Measurements from ENCODE around the gene RCAN2. TPM values are rescaled to one million over a fixed set of nuclear protein-coding genes. Genes with fewer than 3 reads are reported as not detected.

The RCAN2 gene
- total RNA-seq, 1 experiment from 2014 or later, result not detected

GRCh38 chr6:46211917-46212316, 279.3 kb downstream of the RCAN2 start:
- Mint-ChIP-seq H3K27ac (ENCODE audit: unreplicated experiment) (no peak overlapping the region), H3K27me3 (ENCODE audit: insufficient read depth, unreplicated experiment) (peaks cover 3% of the 10 kb centered on the region), H3K36me3 (ENCODE audit: insufficient read depth, unreplicated experiment) (no peaks in the 10 kb centered on the region), H3K9me3 (ENCODE audit: unreplicated experiment) (no peaks in the 10 kb centered on the region), H3K4me1 (ENCODE audit: low read depth, unreplicated experiment) (peaks cover 5% of the 10 kb centered on the region), H3K4me3 (ENCODE audit: unreplicated experiment) (no peak overlapping the region)
- no peak for DNase-seq
- no peaks in the 10 kb centered on the region for H3K4me1 ChIP-seq
- H3K9me3 ChIP-seq, result no peaks in the 10 kb centered on the region
- no peak overlapping the region for H3K4me3 ChIP-seq (ENCODE audit: low read depth, low read length)
- H3K36me3 ChIP-seq (ENCODE audit: control insufficient read depth, insufficient read depth, low read length), result no peaks in the 10 kb centered on the region
- CTCF ChIA-PET, result no interaction called here
- TF ChIP-seq CTCF (IDR thresholded peaks at IDR 0.05; ENCODE audit: insufficient read depth in 1 of 2, low read depth in 1 of 2, low read length in 1 of 2, severe bottlenecking in 1 of 2, unreplicated experiment in 1 of 2), result no peak
- H3K27me3 ChIP-seq (replicated peaks; ENCODE audit: control insufficient read depth, insufficient read depth, low read length), result no peaks in the 10 kb centered on the region
- POLR2A ChIA-PET, result no interaction called here
- no TSS peak for BruUV-seq (replicated peaks)
- intact Hi-C loops (cut with micrococcal nuclease; ENCODE audit: unreplicated experiment), result no loop called here

- no peaks in the 10 kb centered on the region for H3K9me3 Mint-ChIP-seq (ENCODE audit: unreplicated experiment)
- no peaks in the 10 kb centered on the region for H3K36me3 Mint-ChIP-seq (ENCODE audit: insufficient read depth, unreplicated experiment)
- H3K27me3 ChIP-seq (replicated peaks; ENCODE audit: control insufficient read depth, insufficient read depth, low read length), result no peaks in the 10 kb centered on the region
- no peak overlapping the region for H3K4me3 Mint-ChIP-seq (ENCODE audit: unreplicated experiment)
- no TSS peak for BruUV-seq (replicated peaks)
- no peak for DNase-seq
- intact Hi-C loops (cut with micrococcal nuclease; ENCODE audit: unreplicated experiment), result no loop called here
- no peaks in the 10 kb centered on the region for H3K4me1 ChIP-seq
- H3K27ac Mint-ChIP-seq (ENCODE audit: unreplicated experiment), result no peak overlapping the region
- no peaks in the 10 kb centered on the region for H3K9me3 ChIP-seq
- CTCF ChIA-PET, result no interaction called here
- POLR2A ChIA-PET, result no interaction called here
- H3K4me1 Mint-ChIP-seq (ENCODE audit: low read depth, unreplicated experiment), result peaks cover 5% of the 10 kb centered on the region
- H3K36me3 ChIP-seq (ENCODE audit: control insufficient read depth, insufficient read depth, low read length), result no peaks in the 10 kb centered on the region
- H3K4me3 ChIP-seq (ENCODE audit: low read depth, low read length), result no peak overlapping the region
- peaks cover 3% of the 10 kb centered on the region for H3K27me3 Mint-ChIP-seq (ENCODE audit: insufficient read depth, unreplicated experiment)
- TF ChIP-seq CTCF (IDR thresholded peaks at IDR 0.05; ENCODE audit: insufficient read depth in 1 of 2, low read depth in 1 of 2, low read length in 1 of 2, severe bottlenecking in 1 of 2, unreplicated experiment in 1 of 2), result no peak
Observed at GRCh38 chr6:46210294-46210693, 281.0 kb downstream of the RCAN2 start.

GRCh38 chr6:46208303-46208702, 282.9 kb downstream of the RCAN2 start:
- Mint-ChIP-seq H3K27ac (ENCODE audit: unreplicated experiment) (no peak overlapping the region), H3K36me3 (ENCODE audit: insufficient read depth, unreplicated experiment) (no peaks in the 10 kb centered on the region), H3K4me3 (ENCODE audit: unreplicated experiment) (no peak overlapping the region), H3K4me1 (ENCODE audit: low read depth, unreplicated experiment) (peaks cover 5% of the 10 kb centered on the region), H3K9me3 (ENCODE audit: unreplicated experiment) (no peaks in the 10 kb centered on the region), H3K27me3 (ENCODE audit: insufficient read depth, unreplicated experiment) (peaks cover 3% of the 10 kb centered on the region)
- no peaks in the 10 kb centered on the region for H3K4me1 ChIP-seq
- no peaks in the 10 kb centered on the region for H3K27me3 ChIP-seq (replicated peaks; ENCODE audit: control insufficient read depth, insufficient read depth, low read length)
- no peak for DNase-seq
- BruUV-seq (replicated peaks), result no TSS peak
- H3K9me3 ChIP-seq, result no peaks in the 10 kb centered on the region
- POLR2A ChIA-PET, result no interaction called here
- TF ChIP-seq CTCF (IDR thresholded peaks at IDR 0.05; ENCODE audit: insufficient read depth in 1 of 2, low read depth in 1 of 2, low read length in 1 of 2, severe bottlenecking in 1 of 2, unreplicated experiment in 1 of 2), result no peak
- intact Hi-C loops (cut with micrococcal nuclease; ENCODE audit: unreplicated experiment), result no loop called here
- no peak overlapping the region for H3K4me3 ChIP-seq (ENCODE audit: low read depth, low read length)
- CTCF ChIA-PET, result no interaction called here
- H3K36me3 ChIP-seq (ENCODE audit: control insufficient read depth, insufficient read depth, low read length), result no peaks in the 10 kb centered on the region

Data from Caco-2 (cell line).